OCI-LY3 (cell line): ENCODE measurements around the gene VCP.

Source experiments
- EZH2phosphoT487 ChIP-seq: fragments of 200-600 bp; shearing (Covaris generic); IDR thresholded peaks from 2 replicates; pipeline ENCODE4 v1.6.1; 2018; ENCODE audit warnings: antibody characterized with exemption, mixed run types, low read depth
- TF ChIP-seq, protein P1 (sequence below): fragments of 200-600, 300-600 bp; sonication (generic); IDR thresholded peaks from 2 replicates; pipeline ENCODE4 v1.5.1; 2014; ENCODE audit warnings: antibody characterized with exemption, low read length, low read depth

DNA sequence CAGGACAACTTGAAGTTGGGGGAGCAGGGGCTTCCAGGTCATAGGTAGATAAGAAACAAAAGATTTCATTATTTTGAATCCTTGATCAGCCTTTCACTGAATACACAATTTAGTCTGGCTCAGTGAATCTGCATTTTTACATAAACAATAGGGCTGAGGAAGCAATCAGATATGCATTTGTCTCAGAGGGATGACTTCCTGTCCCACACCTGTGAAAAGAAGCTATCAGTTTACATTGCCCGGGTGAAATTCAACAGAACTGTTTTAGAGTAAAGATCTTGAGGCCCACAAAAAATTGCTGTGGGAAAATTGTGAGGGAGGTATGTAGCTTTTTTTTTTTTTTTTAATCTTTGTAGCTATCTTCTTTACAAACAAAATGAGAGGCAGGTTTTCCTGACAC, 44.6 kb downstream of the VCP start:
- TF ChIP-seq, protein P1, sequence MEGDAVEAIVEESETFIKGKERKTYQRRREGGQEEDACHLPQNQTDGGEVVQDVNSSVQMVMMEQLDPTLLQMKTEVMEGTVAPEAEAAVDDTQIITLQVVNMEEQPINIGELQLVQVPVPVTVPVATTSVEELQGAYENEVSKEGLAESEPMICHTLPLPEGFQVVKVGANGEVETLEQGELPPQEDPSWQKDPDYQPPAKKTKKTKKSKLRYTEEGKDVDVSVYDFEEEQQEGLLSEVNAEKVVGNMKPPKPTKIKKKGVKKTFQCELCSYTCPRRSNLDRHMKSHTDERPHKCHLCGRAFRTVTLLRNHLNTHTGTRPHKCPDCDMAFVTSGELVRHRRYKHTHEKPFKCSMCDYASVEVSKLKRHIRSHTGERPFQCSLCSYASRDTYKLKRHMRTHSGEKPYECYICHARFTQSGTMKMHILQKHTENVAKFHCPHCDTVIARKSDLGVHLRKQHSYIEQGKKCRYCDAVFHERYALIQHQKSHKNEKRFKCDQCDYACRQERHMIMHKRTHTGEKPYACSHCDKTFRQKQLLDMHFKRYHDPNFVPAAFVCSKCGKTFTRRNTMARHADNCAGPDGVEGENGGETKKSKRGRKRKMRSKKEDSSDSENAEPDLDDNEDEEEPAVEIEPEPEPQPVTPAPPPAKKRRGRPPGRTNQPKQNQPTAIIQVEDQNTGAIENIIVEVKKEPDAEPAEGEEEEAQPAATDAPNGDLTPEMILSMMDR = no peak
- TF ChIP-seq EZH2phosphoT487 = no peak
